K562 treated with DMSO at 1 percent for 24 hours (cell line): ENCODE data around the gene FAM171A2. TPM values are rescaled to one million over a fixed set of nuclear protein-coding genes. Genes with fewer than 3 reads are reported as not detected.

ENCODE experiments used
- total RNA-seq: library from RNA; unstranded; fragments of 300-600 nt; gene quantifications from 2 replicates; pipeline ENCODE4 v1.2.3, GENCODE V29; 2022; ENCODE audit warnings: low read depth; ENCODE audit not compliant: insufficient read depth

Gene FAM171A2
- 22.7 and 24.8 TPM in 2 replicates for total RNA-seq

DNA sequence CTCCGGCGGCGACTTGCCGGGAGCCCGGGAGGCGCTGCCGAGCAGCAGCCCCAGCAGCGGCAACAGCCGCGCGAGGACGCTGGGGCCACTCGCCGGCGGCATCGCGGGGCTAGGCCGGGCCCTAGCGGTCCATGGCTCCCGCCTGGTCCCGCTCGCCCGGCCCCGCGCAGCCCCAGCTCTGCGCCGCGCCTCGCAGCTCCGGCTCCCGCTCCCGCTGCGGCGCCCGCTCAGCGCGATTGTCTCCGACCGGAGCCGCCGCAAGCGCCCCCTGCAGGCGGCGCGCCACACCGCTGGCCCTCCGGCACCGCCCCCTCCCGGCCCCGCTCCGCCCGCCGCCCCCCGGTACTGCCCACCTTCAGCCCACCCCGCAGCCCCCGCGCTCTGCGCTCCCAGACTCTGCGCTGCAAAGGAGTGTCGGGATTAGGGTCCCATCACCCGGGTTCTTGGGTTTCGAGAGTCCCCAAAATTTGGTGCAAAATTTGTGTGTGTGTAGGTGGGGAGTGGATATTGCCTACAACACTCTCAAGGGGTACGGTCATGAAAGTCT, at the start of gene FAM171A2:
FAM171A2 (minus strand) TSS at position 241 of the 547 bp plus-strand sequence; CDS start at position 102, 139 bp downstream.

DNA sequence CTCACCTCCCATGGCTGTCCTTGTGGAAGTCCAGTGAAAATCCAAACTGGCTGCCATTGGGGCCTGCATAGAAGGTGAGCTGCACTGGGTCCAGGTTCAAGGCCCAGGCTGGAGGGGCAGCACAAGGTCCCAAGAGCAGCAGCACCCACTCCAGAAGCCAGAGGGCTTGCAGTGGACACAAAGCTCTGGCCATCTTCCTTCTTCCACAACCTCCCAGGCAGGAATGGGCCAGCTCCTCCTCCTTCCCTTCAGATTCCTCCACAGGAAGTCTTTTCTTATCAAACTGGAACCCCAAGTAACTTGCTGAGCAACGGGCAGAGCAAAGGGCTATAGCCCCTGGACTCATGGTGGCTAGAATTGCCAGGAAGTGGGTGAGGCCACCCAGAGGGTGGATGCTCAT, 25.6 kb upstream of the FAM171A2 start, which contains the start of gene ITGA2B:
ITGA2B (minus strand) TSS at position 369 of the 400 bp plus-strand sequence; CDS start at position 193, 176 bp downstream.

DNA sequence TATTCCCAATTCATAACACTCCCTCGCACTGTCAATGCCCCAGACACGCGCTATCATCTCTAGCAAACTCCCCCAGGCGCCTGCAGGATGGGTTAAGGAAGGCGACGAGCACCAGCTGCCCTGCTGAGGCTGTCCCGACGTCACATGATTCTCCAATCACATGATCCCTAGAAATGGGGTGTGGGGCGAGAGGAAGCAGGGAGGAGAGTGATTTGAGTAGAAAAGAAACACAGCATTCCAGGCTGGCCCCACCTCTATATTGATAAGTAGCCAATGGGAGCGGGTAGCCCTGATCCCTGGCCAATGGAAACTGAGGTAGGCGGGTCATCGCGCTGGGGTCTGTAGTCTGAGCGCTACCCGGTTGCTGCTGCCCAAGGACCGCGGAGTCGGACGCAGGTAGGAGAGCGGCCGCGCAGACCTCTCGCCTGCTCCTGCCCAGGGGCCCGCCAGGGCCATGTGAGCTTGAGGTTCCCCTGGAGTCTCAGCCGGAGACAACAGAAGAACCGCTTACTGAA, 18.7 kb downstream of the FAM171A2 start, which contains the start of gene GRN:
GRN (plus strand) TSS at position 364 of the 515 bp plus-strand sequence. CDS start 3,863 bp downstream, outside the sequence.

DNA sequence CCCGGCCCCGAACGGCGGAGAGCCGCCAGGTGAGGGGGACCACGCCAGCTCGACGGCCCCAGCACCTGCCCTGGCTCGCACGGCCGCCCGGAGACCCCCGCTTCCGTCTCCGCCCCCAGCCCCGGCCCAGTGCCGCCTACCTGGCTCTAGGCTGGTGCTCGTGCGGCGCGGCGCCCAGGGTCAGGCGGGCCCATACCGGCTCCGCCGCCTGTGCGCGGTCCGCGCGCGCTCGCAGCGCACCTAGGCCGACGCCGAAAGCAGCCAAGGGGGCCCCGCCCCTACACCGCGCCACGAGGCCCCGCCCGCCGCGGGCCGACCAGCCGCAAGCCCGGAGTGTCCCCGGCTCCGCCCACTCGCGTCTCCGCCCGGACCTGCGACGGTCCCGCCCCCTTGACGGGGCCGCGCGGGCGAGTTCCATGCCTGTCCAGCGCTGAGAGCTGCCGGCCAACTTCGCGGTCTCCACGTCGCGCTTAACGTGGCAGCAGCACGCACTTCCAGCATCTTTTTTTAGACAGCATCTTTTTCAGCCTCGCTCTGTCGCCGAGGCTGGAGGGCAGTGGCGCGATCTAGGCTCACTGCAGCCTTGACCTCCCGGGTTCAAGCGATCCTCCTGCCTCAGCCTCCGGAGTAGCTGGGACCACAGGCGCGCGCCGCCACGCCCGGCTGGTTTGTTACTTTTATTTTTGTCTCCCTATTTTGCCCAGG, 38.9 kb downstream of the FAM171A2 start, which contains the start of gene SLC25A39:
SLC25A39 (minus strand) TSS at position 253 of the 705 bp plus-strand sequence. CDS start 1,261 bp downstream, outside the sequence.

DNA sequence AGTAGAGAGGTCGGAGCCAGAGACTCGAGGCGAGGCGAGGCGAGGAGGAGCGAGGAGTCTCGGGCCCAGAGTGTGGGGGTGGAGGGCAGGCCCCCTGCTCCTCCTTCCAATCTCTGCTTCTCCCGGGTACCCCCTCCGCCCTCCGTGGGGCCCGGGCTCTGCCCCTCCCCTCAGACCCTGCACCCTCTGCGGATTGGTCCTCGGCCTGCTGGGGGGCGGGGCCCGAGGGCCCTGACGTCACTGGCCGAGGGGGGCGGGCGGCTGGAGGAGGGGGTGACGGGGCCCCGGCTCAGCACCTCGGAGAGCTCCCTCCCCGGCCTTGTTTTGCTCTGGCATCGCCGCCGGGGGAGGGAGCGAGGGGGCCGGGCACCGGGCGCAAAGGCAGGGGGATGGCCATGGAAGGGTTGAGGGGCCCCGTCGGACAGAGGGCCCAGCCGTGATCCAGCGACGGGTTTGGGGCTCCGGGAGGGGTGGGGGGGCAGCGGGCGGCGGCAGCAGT, 55.3 kb downstream of the FAM171A2 start, which contains the start of gene RUNDC3A:
RUNDC3A (plus strand) TSS at position 282 of the 499 bp plus-strand sequence. CDS start 232 bp downstream, outside the sequence.

Other genes starting within 250 kb of the FAM171A2 start
- 59.0 and 61.9 TPM in 2 replicates for gene HDAC5, start 240.2 kb downstream of the FAM171A2 start, total RNA-seq
- gene HROB, start 221.9 kb downstream of the FAM171A2 start, total RNA-seq, result 15.4 and 17.5 TPM in 2 replicates
- 0.41 and 0.53 TPM in 2 replicates for gene ASB16, start 193.1 kb downstream of the FAM171A2 start, total RNA-seq
- 31.6 and 34.0 TPM in 2 replicates for gene TMUB2, start 176.9 kb downstream of the FAM171A2 start, total RNA-seq
- 50.7 and 54.3 TPM in 2 replicates for gene ATXN7L3, start 164.0 kb downstream of the FAM171A2 start, total RNA-seq
- 51.2 and 52.5 TPM in 2 replicates for gene UBTF, start 144.2 kb downstream of the FAM171A2 start, total RNA-seq
- gene SLC4A1, start 95.7 kb downstream of the FAM171A2 start, total RNA-seq, result 1.5 and 1.9 TPM in 2 replicates
- 0.30 TPM in 1 of 2 replicates, not detected in the other for gene RUNDC3A, start 55.3 kb downstream of the FAM171A2 start, total RNA-seq
- gene SLC25A39, start 39.0 kb downstream of the FAM171A2 start, total RNA-seq, result 246 and 286 TPM in 2 replicates
- 421 and 465 TPM in 2 replicates for gene GRN, start 18.6 kb downstream of the FAM171A2 start, total RNA-seq
- 4.7 and 5.3 TPM in 2 replicates for gene ITGA2B, start 25.8 kb upstream of the FAM171A2 start, total RNA-seq
- 16.9 and 18.5 TPM in 2 replicates for gene GPATCH8, start 139.6 kb upstream of the FAM171A2 start, total RNA-seq
- 16.1 and 18.5 TPM in 2 replicates for gene FZD2, start 193.6 kb upstream of the FAM171A2 start, total RNA-seq